HG02763 (cell line): ENCODE measurements around the gene TLX3.
A peak's percentile ranks its signal among the peaks of the same experiment; 100 is the strongest.
"Not testable (repeated sequence)": the region's sequence is repeated elsewhere in the genome, so short reads cannot be mapped to it uniquely, and the experiment has no call there.

Experiments used
- ATAC-seq: cut with Tn5 transposase; IDR thresholded peaks from one replicate; pipeline ENCODE4 v1.9.1; 2021; ENCODE audit warnings: mild to moderate bottlenecking, moderate library complexity; ENCODE audit not compliant: unreplicated experiment

The TLX3 gene

GRCh38 chr5:171322527-171322926 is 13.5 kb downstream of the TLX3 start:
- ATAC-seq, result no peak

DNA sequence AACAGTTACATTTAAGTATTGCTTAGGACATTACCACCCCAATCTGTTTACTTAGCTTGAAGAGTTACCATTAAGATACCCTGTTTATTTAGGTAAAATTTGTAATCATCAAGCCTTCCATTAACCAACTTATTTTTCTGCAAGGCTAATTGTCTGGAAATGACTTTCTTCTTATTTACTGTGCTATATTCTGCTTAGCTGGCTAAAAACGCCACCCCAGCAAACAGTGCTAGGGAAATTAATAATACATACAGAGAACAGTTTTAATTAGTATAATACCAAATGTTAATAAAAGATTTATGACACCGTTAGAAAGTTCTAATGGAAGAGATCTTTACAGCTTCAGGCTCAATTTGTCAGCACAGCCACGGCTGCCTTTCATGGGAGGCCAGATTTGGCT is 14.0 kb downstream of the TLX3 start:
- no peak for ATAC-seq

- no peak for ATAC-seq
Observed at GRCh38 chr5:171323806-171324632, 15.0 kb downstream of the TLX3 start.

DNA sequence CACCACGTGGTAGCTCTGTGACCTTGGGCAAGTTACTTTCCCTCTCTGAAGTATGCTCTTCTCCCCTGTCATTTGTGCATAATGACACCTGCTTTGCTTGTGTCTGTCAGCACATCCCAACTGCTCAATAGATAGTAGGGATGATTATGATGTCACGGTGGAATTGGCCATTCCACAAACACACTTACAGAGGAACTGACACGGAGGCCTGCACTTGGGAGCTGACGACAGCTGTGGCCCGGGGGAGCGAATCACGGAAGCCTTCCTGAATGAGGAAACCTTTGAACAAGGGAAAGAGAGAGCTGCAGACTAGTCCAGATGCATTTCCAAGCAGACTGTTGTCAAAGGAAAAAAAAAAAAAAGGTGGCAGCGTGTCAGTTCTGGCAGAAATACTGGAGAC is 21.0 kb downstream of the TLX3 start:
- no peak for ATAC-seq

- ATAC-seq, result no peak
Observed at GRCh38 chr5:171335616-171336015, 26.6 kb downstream of the TLX3 start.

DNA sequence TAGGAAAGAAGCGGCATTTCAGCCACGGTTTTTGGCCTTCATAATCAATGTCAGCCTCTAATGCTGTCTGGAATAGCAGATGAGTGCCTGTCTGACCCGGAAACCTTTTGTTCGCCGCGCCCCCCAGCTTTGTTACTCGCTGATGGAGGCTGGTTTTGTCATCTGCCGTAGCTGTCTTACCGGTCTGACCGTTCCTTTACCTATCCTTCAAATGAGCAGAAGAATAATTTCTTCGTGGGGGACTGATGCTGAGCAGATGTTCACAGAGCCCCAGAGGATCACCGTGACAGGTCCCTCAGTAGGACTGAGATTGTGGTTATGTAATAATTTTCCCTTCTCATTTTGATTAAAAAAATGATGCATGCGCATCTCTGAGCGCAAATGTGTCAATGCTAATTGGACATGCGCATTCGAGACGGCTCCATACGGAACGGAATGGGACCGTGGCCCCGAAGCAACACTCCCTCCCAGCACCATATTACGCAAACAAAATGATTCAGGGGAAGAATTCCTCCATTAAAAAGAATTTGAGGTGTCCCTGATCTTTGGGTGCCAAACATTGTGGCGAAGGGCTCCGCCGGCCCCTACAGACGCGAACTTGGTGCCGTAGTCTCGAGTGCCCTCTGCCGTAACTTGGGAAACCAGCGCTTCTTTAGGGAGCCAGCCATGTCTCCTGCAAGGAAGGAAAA is 27.6 kb downstream of the TLX3 start:
- no peak for ATAC-seq

- ATAC-seq, result no peak
Observed at GRCh38 chr5:171337210-171337569, 28.1 kb downstream of the TLX3 start.

GRCh38 chr5:171340042-171340441 is 31.0 kb downstream of the TLX3 start:
- no peak for ATAC-seq

GRCh38 chr5:171340491-171340890 is 31.4 kb downstream of the TLX3 start:
- no peak for ATAC-seq

- no peak for ATAC-seq
Observed at GRCh38 chr5:171342362-171343111, 33.5 kb downstream of the TLX3 start.

GRCh38 chr5:171344936-171345608 is 36.0 kb downstream of the TLX3 start:
- ATAC-seq, result no peak

DNA sequence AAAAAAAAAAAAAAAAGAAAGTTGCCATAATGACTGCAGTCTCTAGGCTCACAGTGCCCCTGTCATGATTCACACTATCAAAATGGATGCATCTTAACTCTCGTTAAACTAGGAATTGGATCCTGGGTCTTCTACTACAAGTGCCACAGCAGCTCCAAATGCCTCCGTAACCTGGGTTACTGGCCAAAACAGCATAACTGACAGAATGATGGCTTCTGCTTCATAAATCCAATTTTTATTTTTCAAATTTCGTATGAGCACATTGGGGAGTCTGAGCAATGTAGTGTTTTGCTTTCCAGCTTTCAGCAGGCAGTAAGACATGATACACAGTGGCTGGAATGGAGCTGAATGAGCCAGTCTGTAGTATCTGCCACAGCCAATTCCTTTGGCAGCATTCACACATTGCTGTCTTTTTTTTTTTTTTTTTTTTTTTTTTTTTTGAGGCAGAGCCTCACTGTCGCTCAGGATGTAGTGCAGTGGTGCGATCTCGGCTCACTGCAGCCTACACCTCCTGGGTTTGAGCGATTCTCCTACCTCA is 42.6 kb downstream of the TLX3 start:
- no peak for ATAC-seq

- ATAC-seq, result peak; percentile 92
Observed at GRCh38 chr5:171355302-171355724, 46.3 kb downstream of the TLX3 start.

DNA sequence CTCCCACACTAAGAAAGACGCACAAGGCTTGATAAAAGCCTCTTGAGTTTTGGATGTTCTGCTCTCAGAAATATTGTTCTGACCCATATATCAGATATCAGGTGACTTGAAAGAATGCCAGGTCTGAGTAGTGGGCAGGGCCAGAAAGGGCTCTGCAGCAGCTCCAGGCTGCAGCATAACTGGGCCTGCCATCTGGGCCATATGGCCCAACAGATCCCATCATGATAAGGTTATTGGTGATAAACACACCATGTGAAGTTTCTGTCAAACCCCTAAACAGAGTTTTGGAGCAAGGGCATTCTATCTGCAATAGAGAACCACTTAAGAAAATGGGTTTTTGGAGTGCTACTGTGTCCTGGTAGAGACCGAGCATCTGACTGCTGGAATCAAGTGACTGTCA is 48.8 kb downstream of the TLX3 start:
- no peak for ATAC-seq

DNA sequence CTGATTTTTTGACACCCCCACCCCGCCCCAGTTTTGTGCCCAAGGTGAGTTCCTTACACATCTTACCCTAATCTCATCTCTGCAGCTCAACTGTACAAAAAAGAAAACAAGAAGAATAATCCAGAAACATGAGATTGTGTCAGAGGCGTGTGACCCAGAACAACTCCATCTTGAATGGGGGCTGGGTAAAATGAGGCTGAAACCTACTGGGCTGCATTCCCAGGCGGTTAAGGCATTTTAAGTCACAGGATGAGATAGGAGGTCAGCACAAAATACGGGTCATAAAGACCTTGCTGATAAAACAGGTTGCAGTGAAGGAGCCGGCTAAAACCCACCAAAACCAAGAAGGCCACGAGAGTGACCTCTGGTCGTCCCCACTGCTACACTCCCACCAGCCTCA is 52.1 kb downstream of the TLX3 start:
- ATAC-seq, result not testable (repeated sequence)
